Colonic mucosa (tissue), 4 donors: ENCODE measurements around the gene BICRA. TPM values are rescaled to one million over a fixed set of nuclear protein-coding genes. Genes with fewer than 3 reads are reported as not detected.

ENCODE experiments used
- DNase-seq: peaks from one replicate; pipeline ENCODE4 v3.0.0-alpha.2; 2020
- H3K27ac ChIP-seq: fragments of 200-600 bp; one replicate; pipeline ENCODE4 v1.8.0; 2021
- H3K27me3 ChIP-seq: fragments of 200-600 bp; one replicate; pipeline ENCODE4 v1.8.0; 2021
- H3K36me3 ChIP-seq: fragments of 200-600 bp; one replicate; pipeline ENCODE4 v1.8.0; 2021
- H3K4me1 ChIP-seq: fragments of 200-600 bp; one replicate; pipeline ENCODE4 v1.8.0; 2021; ENCODE audit warnings: mild to moderate bottlenecking
- H3K4me3 ChIP-seq: fragments of 200-600 bp; one replicate; pipeline ENCODE4 v1.8.0; 2021
- H3K9ac ChIP-seq, 2 donors: one replicate each; pipeline ENCODE4 v1.7.0; 2013; ENCODE audit warnings: control low read depth in 2 of 2, low read depth in 2 of 2, low read length in 2 of 2
- H3K9me3 ChIP-seq: fragments of 200-600 bp; one replicate; pipeline ENCODE4 v1.8.0; 2021
- CTCF ChIP-seq: fragments of 200-600 bp; IDR thresholded peaks from one replicate; pipeline ENCODE4 v1.8.0; 2022; ENCODE audit warnings: antibody characterized with exemption, mild to moderate bottlenecking
- intact Hi-C: fragments of 100-400 bp; cut with DNase I; formaldehyde crosslinking; loops from one replicate; pipeline ENCODE4 v1.14.1; 2022
- total RNA-seq, 2 donors: library from RNA; stranded (reverse); fragmentation: NEBNext Ultra II Directional in 1 of 2; extraction: Animal tissue kit (Norgen Biotek cat#: 25700) in 1 of 2; gene quantifications; one replicate each; pipeline ENCODE4 v1.2.1, GENCODE V29; 2021
- donor health status: healthy.
- donor health status: DM: no; HTN: no; CAD: no.
- donor health status: DM: no; HTN: no; CAD: no.

Gene BICRA
- total RNA-seq, 2 donors from 2014 or later, result 11.7 to 13.4 TPM

- DNase-seq, result no peak
- no peak for TF ChIP-seq CTCF
- Histone ChIP-seq H3K36me3 (no peaks in the 10 kb centered on the region), H3K27ac (no peak overlapping the region), H3K4me1 (no peaks in the 10 kb centered on the region), H3K9ac (no peak overlapping the region), H3K27me3 (no peaks in the 10 kb centered on the region), H3K9me3 (no peaks in the 10 kb centered on the region), H3K4me3 (no peak overlapping the region)
- intact Hi-C loops, result no loop called here
Measured at GRCh38 chr19:47641891-47642485, 33.1 kb downstream of the BICRA start.

GRCh38 chr19:47643281-47643680, 34.3 kb downstream of the BICRA start:
- Histone ChIP-seq H3K9me3 (no peaks in the 10 kb centered on the region), H3K9ac (no peak overlapping the region), H3K27ac (no peak overlapping the region), H3K4me1 (no peaks in the 10 kb centered on the region), H3K27me3 (no peaks in the 10 kb centered on the region), H3K36me3 (no peaks in the 10 kb centered on the region), H3K4me3 (no peak overlapping the region)
- intact Hi-C loops, result no loop called here
- DNase-seq, result no peak
- TF ChIP-seq CTCF, result no peak

GRCh38 chr19:47644199-47644598, 35.3 kb downstream of the BICRA start:
- no peak for DNase-seq
- Histone ChIP-seq H3K27me3 (no peaks in the 10 kb centered on the region), H3K9ac (no peak overlapping the region), H3K4me1 (no peaks in the 10 kb centered on the region), H3K9me3 (no peaks in the 10 kb centered on the region), H3K27ac (no peak overlapping the region), H3K36me3 (no peaks in the 10 kb centered on the region), H3K4me3 (no peak overlapping the region)
- TF ChIP-seq CTCF, result no peak
- intact Hi-C loops, result no loop called here

DNA sequence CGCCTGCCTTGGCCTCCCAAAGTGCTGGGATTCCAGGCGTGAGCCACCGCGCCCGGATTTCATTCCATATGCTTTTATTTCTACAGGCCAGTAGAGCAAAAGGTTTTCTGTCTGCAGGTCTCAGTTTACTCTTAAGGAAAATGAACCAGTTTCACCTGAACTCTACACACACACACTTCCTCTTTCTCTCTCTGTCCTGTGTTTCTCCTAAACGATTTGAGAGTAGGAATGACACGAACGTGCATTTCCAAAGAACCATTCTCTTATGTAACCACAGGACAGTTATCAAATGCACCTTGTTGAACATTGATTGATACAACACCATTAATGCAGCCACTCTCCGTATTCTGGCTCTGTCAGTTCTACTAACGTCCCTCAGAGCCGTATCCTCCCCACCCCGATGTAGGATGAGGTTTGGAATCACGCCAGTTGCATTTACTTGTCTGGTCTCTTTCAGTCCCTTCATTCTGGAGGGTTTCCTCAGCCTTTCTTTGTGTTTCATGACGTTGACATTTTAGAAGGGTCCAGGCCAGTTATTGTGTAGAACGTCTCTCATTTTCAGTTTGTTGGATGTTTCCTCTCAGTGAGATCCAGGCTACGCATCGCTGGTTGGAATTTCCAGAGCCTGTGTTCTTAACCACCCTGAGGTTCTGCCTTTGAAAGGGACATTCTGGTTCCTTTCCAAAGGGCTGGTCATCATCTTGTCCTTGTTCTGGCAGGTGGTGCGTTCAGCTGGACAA, 36.0 kb downstream of the BICRA start:
- Histone ChIP-seq H3K36me3 (no peaks in the 10 kb centered on the region), H3K27me3 (no peaks in the 10 kb centered on the region), H3K4me3 (no peak overlapping the region), H3K9me3 (no peaks in the 10 kb centered on the region), H3K9ac (no peak overlapping the region), H3K27ac (no peak overlapping the region), H3K4me1 (no peaks in the 10 kb centered on the region)
- DNase-seq, result no peak
- intact Hi-C loops, result no loop called here
- no peak for TF ChIP-seq CTCF

- no peak for DNase-seq
- Histone ChIP-seq H3K4me3 (no peak overlapping the region), H3K9me3 (no peaks in the 10 kb centered on the region), H3K27ac (no peak overlapping the region), H3K36me3 (no peaks in the 10 kb centered on the region), H3K4me1 (no peaks in the 10 kb centered on the region), H3K9ac (no peak overlapping the region), H3K27me3 (no peaks in the 10 kb centered on the region)
- intact Hi-C loops, result no loop called here
- no peak for TF ChIP-seq CTCF
Measured at GRCh38 chr19:47646924-47647323, 38.0 kb downstream of the BICRA start.
